Measurements from ENCODE around the gene CBR4.

DNA sequence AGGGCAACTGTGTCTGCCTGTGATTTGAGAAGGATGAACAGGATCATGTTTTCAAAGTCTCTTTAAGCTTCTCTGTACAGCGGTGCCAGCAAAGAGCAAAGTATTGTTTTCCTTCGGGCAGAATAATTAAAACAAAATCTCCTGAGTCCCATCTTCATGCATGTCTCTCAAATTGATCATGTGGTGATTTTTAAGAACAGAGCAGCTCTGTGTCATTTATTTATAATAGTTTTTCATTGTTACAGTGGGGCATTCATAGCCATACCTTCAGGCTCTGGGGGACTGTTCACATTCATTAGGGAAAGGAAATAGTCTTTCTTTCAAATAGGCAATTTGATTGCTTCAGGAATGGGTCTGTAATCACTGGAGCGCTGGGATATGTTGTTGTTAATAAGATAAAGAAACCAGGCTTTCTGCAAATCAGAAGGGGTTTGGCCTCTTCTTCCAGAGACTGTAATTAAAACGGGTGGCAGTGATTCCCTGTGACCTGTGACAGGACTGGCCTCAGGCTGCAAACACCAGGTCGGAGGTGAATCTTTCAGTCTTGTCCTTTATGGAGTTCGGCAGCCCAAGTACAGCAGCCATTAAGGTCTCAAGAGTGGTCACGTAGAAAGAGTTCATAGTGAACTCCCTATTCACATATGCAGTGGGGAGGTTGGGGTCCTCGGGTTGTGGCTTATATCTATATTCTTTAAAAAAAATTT, 29.3 kb upstream of the CBR4 start:
- TF ChIP-seq MAX (IDR thresholded peaks at IDR 0.05), result no peak
- TF ChIP-seq TEAD4 (IDR thresholded peaks at IDR 0.05), result no peak
- TF ChIP-seq CREB1 (IDR thresholded peaks at IDR 0.05; ENCODE audit: low read depth), result no peak
- no peak for TF ChIP-seq TAF1 (IDR thresholded peaks at IDR 0.05; ENCODE audit: low read depth)
- TF ChIP-seq REST (IDR thresholded peaks at IDR 0.05; ENCODE audit: low read depth), result no peak
- TF ChIP-seq, protein P1, sequence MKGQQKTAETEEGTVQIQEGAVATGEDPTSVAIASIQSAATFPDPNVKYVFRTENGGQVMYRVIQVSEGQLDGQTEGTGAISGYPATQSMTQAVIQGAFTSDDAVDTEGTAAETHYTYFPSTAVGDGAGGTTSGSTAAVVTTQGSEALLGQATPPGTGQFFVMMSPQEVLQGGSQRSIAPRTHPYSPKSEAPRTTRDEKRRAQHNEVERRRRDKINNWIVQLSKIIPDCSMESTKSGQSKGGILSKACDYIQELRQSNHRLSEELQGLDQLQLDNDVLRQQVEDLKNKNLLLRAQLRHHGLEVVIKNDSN (IDR thresholded peaks at IDR 0.05), result no peak
- TF ChIP-seq RAD21 (IDR thresholded peaks at IDR 0.05; ENCODE audit: low read depth), result no peak
- TF ChIP-seq EP300 (IDR thresholded peaks at IDR 0.05; ENCODE audit: borderline replicate concordance), result no peak
- no peak for TF ChIP-seq ZBTB7A (IDR thresholded peaks at IDR 0.05; ENCODE audit: low read depth)
- TF ChIP-seq YY1 (IDR thresholded peaks at IDR 0.05; ENCODE audit: low read depth), result no peak
- no peak for TF ChIP-seq NFIC (IDR thresholded peaks at IDR 0.05)
- TF ChIP-seq EGR1 (IDR thresholded peaks at IDR 0.05), result no peak

Measured in Ishikawa (cell line).